Stimulated activated memory B cell treated with anti-CD40 and anti-IgM and Interleukin-4, amounts not matched to agents 10 μg/mL and 1 μg/mL and 100 μg/mL, for 72 hours (primary cell): ENCODE data around the gene PLIN4.

Experiments used
- ATAC-seq: fragments of 150-1000 bp; cut with Tn5 transposase; 2 replicates; pipeline ENCODE4 v1.10.0; 2021
- H3K27ac Mint-ChIP-seq: one replicate; pipeline ENCODE4 v1.8.0; 2022; ENCODE audit warnings: mild to moderate bottlenecking, mixed read lengths
- H3K27me3 Mint-ChIP-seq: one replicate; pipeline ENCODE4 v1.8.0; 2022; ENCODE audit warnings: mixed read lengths
- H3K36me3 Mint-ChIP-seq: one replicate; pipeline ENCODE4 v1.8.0; 2022; ENCODE audit warnings: mixed read lengths
- H3K4me1 Mint-ChIP-seq: one replicate; pipeline ENCODE4 v1.8.0; 2022; ENCODE audit warnings: mixed read lengths
- H3K4me3 Mint-ChIP-seq: one replicate; pipeline ENCODE4 v1.8.0; 2022; ENCODE audit warnings: mild to moderate bottlenecking, moderate library complexity, mixed read lengths
- H3K9me3 Mint-ChIP-seq: one replicate; pipeline ENCODE4 v1.8.0; 2022; ENCODE audit warnings: mixed read lengths

The PLIN4 gene

GRCh38 chr19:4473011-4473762, 45.1 kb downstream of the PLIN4 start:
- Mint-ChIP-seq H3K27me3 (no peaks in the 10 kb centered on the region), H3K4me3 (peak overlapping the region; percentile 80), H3K27ac (peak overlapping the region; percentile 72), H3K9me3 (no peaks in the 10 kb centered on the region), H3K36me3 (peaks cover 16% of the 10 kb centered on the region), H3K4me1 (peaks cover 21% of the 10 kb centered on the region)
- no peak for ATAC-seq

- H3K27ac Mint-ChIP-seq, result peak within 1 kb of the TSS; percentile 72
- H3K4me3 Mint-ChIP-seq, result peak within 1 kb of the TSS; percentile 80
- no peaks in the 10 kb centered on the region for H3K9me3 Mint-ChIP-seq
- H3K27me3 Mint-ChIP-seq, result no peaks in the 10 kb centered on the region
- peaks cover 8% of the 10 kb centered on the region for H3K36me3 Mint-ChIP-seq
- H3K4me1 Mint-ChIP-seq, result peaks cover 21% of the 10 kb centered on the region
- ATAC-seq, result peak; percentile 1
These were observed 45.9 kb downstream of the PLIN4 start, which contains the start of gene HDGFL2 for GRCh38 chr19:4472174-4472974. Gene HDGFL2 (plus strand): TSS chr19:4472297. CDS start chr19:4472351, 54 bp downstream.

GRCh38 chr19:4471403-4472173, 46.7 kb downstream of the PLIN4 start:
- ATAC-seq, result peak; percentile 95
- Mint-ChIP-seq H3K36me3 (peaks cover 4% of the 10 kb centered on the region), H3K27me3 (no peaks in the 10 kb centered on the region), H3K4me1 (peaks cover 21% of the 10 kb centered on the region), H3K9me3 (no peaks in the 10 kb centered on the region), H3K27ac (no peak overlapping the region), H3K4me3 (no peak overlapping the region)

- H3K27ac Mint-ChIP-seq, result no peak overlapping the region
- no peak overlapping the region for H3K4me3 Mint-ChIP-seq
- H3K36me3 Mint-ChIP-seq, result no peaks in the 10 kb centered on the region
- no peak for ATAC-seq
- peaks cover 1% of the 10 kb centered on the region for H3K4me1 Mint-ChIP-seq
- H3K27me3 Mint-ChIP-seq, result no peaks in the 10 kb centered on the region
- H3K9me3 Mint-ChIP-seq, result no peaks in the 10 kb centered on the region
These were observed 50.5 kb downstream of the PLIN4 start for GRCh38 chr19:4467835-4468234.

- no peak for ATAC-seq
- no peak overlapping the region for H3K27ac Mint-ChIP-seq
- no peaks in the 10 kb centered on the region for H3K4me1 Mint-ChIP-seq
- H3K36me3 Mint-ChIP-seq, result no peaks in the 10 kb centered on the region
- no peaks in the 10 kb centered on the region for H3K9me3 Mint-ChIP-seq
- no peak overlapping the region for H3K4me3 Mint-ChIP-seq
- no peaks in the 10 kb centered on the region for H3K27me3 Mint-ChIP-seq
These were observed 53.3 kb downstream of the PLIN4 start for GRCh38 chr19:4464815-4465581.

- Mint-ChIP-seq H3K4me1 (peaks cover 24% of the 10 kb centered on the region), H3K27me3 (no peaks in the 10 kb centered on the region), H3K4me3 (peak within 1 kb of the TSS; percentile 84), H3K27ac (peak within 1 kb of the TSS; percentile 78), H3K9me3 (no peaks in the 10 kb centered on the region), H3K36me3 (peaks cover 7% of the 10 kb centered on the region)
- peak; percentile 97 for ATAC-seq
These were observed 60.5 kb downstream of the PLIN4 start, which contains the start of gene UBXN6 for GRCh38 chr19:4457654-4458395. Gene UBXN6 (minus strand): TSS chr19:4457794. CDS start chr19:4457697, 97 bp downstream.

- Mint-ChIP-seq H3K27ac (peak overlapping the region; percentile 78), H3K36me3 (peaks cover 15% of the 10 kb centered on the region), H3K4me3 (peak overlapping the region; percentile 84), H3K9me3 (no peaks in the 10 kb centered on the region), H3K27me3 (no peaks in the 10 kb centered on the region), H3K4me1 (peaks cover 24% of the 10 kb centered on the region)
- ATAC-seq, result peak; percentile 45
These were observed 61.2 kb downstream of the PLIN4 start for GRCh38 chr19:4456843-4457653.

- ATAC-seq, result no peak
- no peaks in the 10 kb centered on the region for H3K27me3 Mint-ChIP-seq
- peaks cover 19% of the 10 kb centered on the region for H3K36me3 Mint-ChIP-seq
These were observed 61.8 kb downstream of the PLIN4 start for GRCh38 chr19:4456476-4456842.

GRCh38 chr19:4455719-4456475, 62.4 kb downstream of the PLIN4 start:
- no peaks in the 10 kb centered on the region for H3K9me3 Mint-ChIP-seq

More at GRCh38 chr19:4456476-4456842, 61.8 kb downstream of the PLIN4 start:
- H3K4me3 Mint-ChIP-seq, result peak overlapping the region; percentile 84
- no peaks in the 10 kb centered on the region for H3K9me3 Mint-ChIP-seq
- peaks cover 24% of the 10 kb centered on the region for H3K4me1 Mint-ChIP-seq
- H3K27ac Mint-ChIP-seq, result peak overlapping the region; percentile 78

GRCh38 chr19:4454747-4455718, 63.3 kb downstream of the PLIN4 start:
- Mint-ChIP-seq H3K36me3 (peaks cover 23% of the 10 kb centered on the region), H3K27me3 (no peaks in the 10 kb centered on the region), H3K27ac (peak overlapping the region; percentile 78), H3K4me1 (peaks cover 24% of the 10 kb centered on the region), H3K4me3 (no peak overlapping the region), H3K9me3 (no peaks in the 10 kb centered on the region)
- ATAC-seq, result no peak

More at GRCh38 chr19:4455719-4456475, 62.4 kb downstream of the PLIN4 start:
- Mint-ChIP-seq H3K4me1 (peaks cover 24% of the 10 kb centered on the region), H3K4me3 (peak overlapping the region; percentile 84), H3K27me3 (no peaks in the 10 kb centered on the region), H3K36me3 (peaks cover 19% of the 10 kb centered on the region), H3K27ac (peak overlapping the region; percentile 78)
- ATAC-seq, result no peak

GRCh38 chr19:4453232-4454179, 64.8 kb downstream of the PLIN4 start:
- H3K27ac Mint-ChIP-seq, result no peak overlapping the region
- peaks cover 24% of the 10 kb centered on the region for H3K4me1 Mint-ChIP-seq
- ATAC-seq, result no peak
- H3K36me3 Mint-ChIP-seq, result peaks cover 38% of the 10 kb centered on the region
- no peak overlapping the region for H3K4me3 Mint-ChIP-seq
- no peaks in the 10 kb centered on the region for H3K27me3 Mint-ChIP-seq
- H3K9me3 Mint-ChIP-seq, result no peaks in the 10 kb centered on the region
